H1 (cell line): ENCODE measurements around the gene LRRC15. TPM values are rescaled to one million over a fixed set of nuclear protein-coding genes. Genes with fewer than 3 reads are reported as not detected.

Experiments
- CTCF ChIA-PET: fragments of 300-600 bp; sonication (Branson Sonifier 250); formaldehyde crosslinking; loops from one replicate; lab custom pipeline; 2021; ENCODE audit not compliant: partially characterized antibody; lab: Charles Lee
- POLR2A ChIA-PET: fragments of 300-600 bp; sonication (Branson Sonifier 250); formaldehyde crosslinking; loops from one replicate; lab custom pipeline; 2021; ENCODE audit warnings: inconsistent platforms; ENCODE audit not compliant: partially characterized antibody; lab: Charles Lee
- DNase-seq, 2 experiments: peaks; one replicate each; pipeline versions ENCODE4 v3.0.0 to v3.0.0-alpha.2; 2010 to 2022; ENCODE audit warnings: low spot score in 2 of 2, low read depth in 1 of 2, mixed read lengths in 1 of 2
- FAIRE-seq: peaks from 2 replicates; lab custom pipeline; 2011; peaks lifted over from hg19 to GRCh38; lab: Jason Lieb, UNC
- H2AFZ ChIP-seq: 2 replicates; pipeline ENCODE4 v1.8.1; 2012; ENCODE audit warnings: low read length, inconsistent platforms
- H2AK5ac ChIP-seq: 2 replicates; pipeline ENCODE4 v1.6.1; 2013; ENCODE audit warnings: low read depth, low read length
- H2BK120ac ChIP-seq: replicated peaks from 2 replicates; pipeline ENCODE3; 2013; ENCODE audit warnings: low read depth, low read length, inconsistent platforms
- H2BK12ac ChIP-seq: 2 replicates; pipeline ENCODE4 v1.6.1; 2013; ENCODE audit warnings: low read depth, low read length
- H2BK15ac ChIP-seq: 2 replicates; pipeline ENCODE4 v1.6.1; 2013; ENCODE audit warnings: low read length
- H2BK20ac ChIP-seq: 2 replicates; pipeline ENCODE4 v1.6.1; 2013; ENCODE audit warnings: low read length
- H2BK5ac ChIP-seq: 2 replicates; pipeline ENCODE4 v1.6.1; 2013; ENCODE audit warnings: low read depth, low read length
- H3K14ac ChIP-seq: 2 replicates; pipeline ENCODE4 v1.6.1; 2013; ENCODE audit warnings: inconsistent platforms; ENCODE audit not compliant: insufficient read length
- H3K18ac ChIP-seq: 2 replicates; pipeline ENCODE4 v1.6.1; 2013; ENCODE audit warnings: low read length; ENCODE audit errors: extremely low read depth
- H3K23ac ChIP-seq: 2 replicates; pipeline ENCODE4 v1.6.1; 2013; ENCODE audit warnings: inconsistent platforms; ENCODE audit not compliant: insufficient read length
- H3K23me2 ChIP-seq: 2 replicates; pipeline ENCODE4 v1.6.1; 2013; ENCODE audit warnings: low read depth, low read length
- H3K27ac ChIP-seq: 2 replicates; pipeline ENCODE4 v1.6.1; 2011; ENCODE audit warnings: low read depth, low read length, inconsistent platforms
- H3K27me3 ChIP-seq, 4 experiments: replicated peaks in 1 of 4; 1 replicate in 1 of 4; 2 replicates in 3 of 4; pipeline versions ENCODE4 v1.6.1 to v1.8.1; 2011 to 2013; ENCODE audit warnings: low read length in 3 of 4, mild to moderate bottlenecking in 3 of 4, inconsistent platforms in 2 of 4, mixed read lengths in 2 of 4, moderate library complexity in 1 of 4; ENCODE audit not compliant: control insufficient read depth in 3 of 4, insufficient read depth in 3 of 4; ENCODE audit errors: extremely low read depth in 1 of 4
- H3K36me3 ChIP-seq, 4 experiments: 2 replicates each; pipeline versions ENCODE4 v1.6.1 to v1.8.1; 2011 to 2013; ENCODE audit warnings: mild to moderate bottlenecking in 4 of 4, low read length in 3 of 4, moderate library complexity in 2 of 4, control low read depth in 1 of 4, inconsistent platforms in 1 of 4; ENCODE audit not compliant: insufficient read depth in 4 of 4, control insufficient read depth in 2 of 4
- H3K4ac ChIP-seq: replicated peaks from 2 replicates; pipeline ENCODE3; 2013; ENCODE audit warnings: low read length, low read depth, mixed read lengths, inconsistent platforms; ENCODE audit not compliant: insufficient read length
- H3K4me1 ChIP-seq, 4 experiments: replicated peaks in 1 of 4; 1 replicate in 1 of 4; 2 replicates in 3 of 4; pipeline versions ENCODE4 v1.6.1 to v1.8.1; 2011 to 2013; ENCODE audit warnings: low read length in 3 of 4, inconsistent platforms in 2 of 4, mixed read lengths in 1 of 4; ENCODE audit not compliant: insufficient read depth in 4 of 4, control insufficient read depth in 3 of 4
- H3K4me2 ChIP-seq, 2 experiments: 2 replicates each; pipeline versions ENCODE4 v1.6.1 to v1.8.1; 2011 to 2013; ENCODE audit warnings: low read depth in 2 of 2, low read length in 2 of 2, control low read depth in 1 of 2, inconsistent platforms in 1 of 2, mild to moderate bottlenecking in 1 of 2; ENCODE audit not compliant: insufficient read depth in 1 of 2
- H3K4me3 ChIP-seq, 4 experiments: fragments of 200-600, 300-600 bp in 1 of 4; sonication (generic), shearing (Covaris generic), sonication (Bioruptor Twin) in 1 of 4; 2 replicates each; pipeline versions ENCODE4 v1.5.1 to v1.8.1; 2011 to 2016; ENCODE audit warnings: low read length in 4 of 4, low read depth in 3 of 4, control low read depth in 2 of 4, inconsistent platforms in 2 of 4, mild to moderate bottlenecking in 2 of 4, mixed read lengths in 1 of 4, moderate library complexity in 1 of 4; ENCODE audit not compliant: insufficient read depth in 2 of 4; ENCODE audit errors: extremely low read depth in 1 of 4
- H3K56ac ChIP-seq: replicated peaks from 2 replicates; pipeline ENCODE3; 2013; ENCODE audit warnings: low read depth, mild to moderate bottlenecking, mixed read lengths, low read length, inconsistent platforms; ENCODE audit not compliant: insufficient read length
- H3K79me1 ChIP-seq: 2 replicates; pipeline ENCODE4 v1.6.1; 2013; ENCODE audit warnings: low read depth, low read length, control low read depth
- H3K79me2 ChIP-seq, 2 experiments: 2 replicates each; pipeline versions ENCODE4 v1.6.1 to v1.8.1; 2012 to 2013; ENCODE audit warnings: low read length in 2 of 2, mild to moderate bottlenecking in 2 of 2, inconsistent platforms in 1 of 2; ENCODE audit not compliant: insufficient read depth in 2 of 2, control insufficient read depth in 1 of 2
- H3K9ac ChIP-seq, 4 experiments: replicated peaks in 1 of 4; 1 replicate in 1 of 4; 2 replicates in 3 of 4; pipeline versions ENCODE4 v1.6.1 to v1.8.1; 2011 to 2013; ENCODE audit warnings: low read depth in 3 of 4, low read length in 3 of 4, control low read depth in 2 of 4, mild to moderate bottlenecking in 2 of 4, moderate library complexity in 2 of 4, inconsistent platforms in 1 of 4; ENCODE audit errors: extremely low read depth in 1 of 4
- H3K9me3 ChIP-seq, 2 experiments: 2 replicates each; pipeline versions ENCODE4 v1.6.1 to v1.8.1; 2012 to 2013; ENCODE audit warnings: mild to moderate bottlenecking in 2 of 2, moderate library complexity in 2 of 2, control low read depth in 1 of 2, inconsistent platforms in 1 of 2, low read depth in 1 of 2, low read length in 1 of 2, mixed read lengths in 1 of 2; ENCODE audit not compliant: insufficient read depth in 2 of 2
- H4K20me1 ChIP-seq, 2 experiments: replicated peaks in 1 of 2; 2 replicates each; pipeline versions ENCODE3 to v1.8.1; 2011 to 2013; ENCODE audit warnings: inconsistent platforms in 2 of 2, low read length in 2 of 2, mild to moderate bottlenecking in 1 of 2; ENCODE audit not compliant: insufficient read depth in 2 of 2, control insufficient read depth in 1 of 2
- H4K5ac ChIP-seq: 2 replicates; pipeline ENCODE4 v1.6.1; 2013; ENCODE audit warnings: low read length, low read depth, mixed read lengths, inconsistent platforms; ENCODE audit not compliant: insufficient read length
- H4K8ac ChIP-seq: 2 replicates; pipeline ENCODE4 v1.8.0; 2013; ENCODE audit warnings: mild to moderate bottlenecking, moderate library complexity, low read length, inconsistent platforms; ENCODE audit not compliant: insufficient read depth; ENCODE audit errors: extremely low read depth
- H4K91ac ChIP-seq: replicated peaks from 2 replicates; pipeline ENCODE3; 2013; ENCODE audit warnings: low read length, mixed read lengths, inconsistent platforms; ENCODE audit not compliant: insufficient read length
- CHD2 ChIP-seq: IDR thresholded peaks from 2 replicates; pipeline ENCODE4 v1.6.1; 2012; ENCODE audit warnings: low read length, improper control_type of control experiment
- CTCF ChIP-seq, 3 experiments: IDR thresholded peaks; 1 replicate in 2 of 3; 2 replicates in 1 of 3; pipeline versions ENCODE4 v1.5.1 to v1.6.1; 2011; ENCODE audit warnings: low read length in 3 of 3, mild to moderate bottlenecking in 3 of 3, inconsistent platforms in 2 of 3, low read depth in 1 of 3, moderate library complexity in 1 of 3; ENCODE audit not compliant: insufficient read depth in 1 of 3; ENCODE audit errors: control extremely low read depth in 1 of 3
- HDAC2 ChIP-seq, 2 experiments: fragments of 300-600 bp in 1 of 2; sonication (generic) in 1 of 2; IDR thresholded peaks; 2 replicates each; pipeline ENCODE4 v1.6.1; 2011 to 2012; ENCODE audit warnings: low read depth in 2 of 2, low read length in 2 of 2, mild to moderate bottlenecking in 2 of 2, moderate library complexity in 2 of 2, borderline replicate concordance in 1 of 2, inconsistent platforms in 1 of 2
- MAX ChIP-seq: IDR thresholded peaks from 2 replicates; pipeline ENCODE4 v1.6.1; 2012; ENCODE audit warnings: inconsistent platforms
- RAD21 ChIP-seq, 2 experiments: IDR thresholded peaks in 1 of 2; conservative IDR thresholded peaks in 1 of 2; 2 replicates each; pipeline ENCODE4 v1.6.1; 2011; ENCODE audit warnings: low read depth in 2 of 2, low read length in 2 of 2, improper control_type of control experiment in 1 of 2, inconsistent platforms in 1 of 2, mild to moderate bottlenecking in 1 of 2, moderate library complexity in 1 of 2
- SIN3A ChIP-seq, 2 experiments: IDR thresholded peaks in 1 of 2; conservative IDR thresholded peaks in 1 of 2; 2 replicates each; pipeline ENCODE4 v1.6.1; 2011 to 2012; ENCODE audit warnings: low read length in 2 of 2, improper control_type of control experiment in 1 of 2, low read depth in 1 of 2, mild to moderate bottlenecking in 1 of 2
- SIRT6 ChIP-seq: IDR thresholded peaks from one replicate; pipeline ENCODE4 v1.7.1; 2012; ENCODE audit warnings: low read length, inconsistent platforms
- TEAD4 ChIP-seq: IDR thresholded peaks from 2 replicates; pipeline ENCODE4 v1.6.1; 2012; ENCODE audit warnings: low read depth, low read length, inconsistent platforms, mixed read lengths
- WGBS, 2 experiments: shearing (Covaris generic) in 1 of 2; methylation state at CpG; one replicate each; pipeline versions ENCODE4 v1.1.6 to v1.1.7; 2013 to 2015; ENCODE audit warnings: low lambda C conversion rate in 2 of 2, mixed read lengths in 2 of 2, inconsistent platforms in 1 of 2, low coverage in 1 of 2, missing lambda C conversion rate in 1 of 2; ENCODE audit not compliant: insufficient replicate concordance in 2 of 2, insufficient coverage in 1 of 2, insufficient read length in 1 of 2; ENCODE audit errors: extremely low coverage in 1 of 2, missing lambda C conversion rate in 1 of 2; 5-methylcytosine and 5-hydroxymethylcytosine counted together
- polyA plus RNA-seq, 7 experiments: library from polyadenylated mRNA; depleted of rRNA in 3 of 7; stranded (reverse) in 5 of 7; unstranded in 2 of 7; fragments of >200 nt in 5 of 7; fragments of 200-250 nt in 2 of 7; gene quantifications; 1 replicate in 5 of 7; 2 replicates in 1 of 7; 4 replicates in 1 of 7; pipeline versions ENCODE4 v1.2.1 to v1.2.3, GENCODE V29; 2011 to 2013; ENCODE audit warnings: missing spikeins in 2 of 7, mixed read lengths in 2 of 7
- total RNA-seq: library from RNA; stranded (reverse); fragmentation: NEBNext Ultra II Directional; extraction: Animal tissue kit (Norgen Biotek cat#: 25700); gene quantifications from 2 replicates; pipeline ENCODE4 v1.2.1, GENCODE V29; 2021

Gene LRRC15
- total and polyA plus RNA-seq, 2 of the 8 experiments (the other 6 are each of a cell fraction or from before 2014, with no cell fraction given): 0.15 to 0.37 TPM

- Histone ChIP-seq H3K18ac (no peak overlapping the region), H2AK5ac (no peak overlapping the region), H3K9ac (no peak overlapping the region), H2AFZ (no peak overlapping the region), H3K79me2 (no peaks in the 10 kb centered on the region), H3K4me3 (peak overlapping the region in 1 of 4 experiments; percentile 26; a peak in 1 of 8 replicates), H3K9me3 (no peaks in the 10 kb centered on the region), H3K27me3 (peaks cover 0 to 21% (median 11%) of the 10 kb centered on the region in 4 experiments; a peak in 6 of 7 replicates), H3K4me2 (peak overlapping the region in 1 of 2 experiments; percentile 29; a peak in 2 of 4 replicates), H2BK12ac (no peak overlapping the region)
- WGBS, 2 experiments: 30% methylated on average over 9 of the region's 9 CpGs; no CpG with 5 or more reads in 1 of the 2 experiments
- CTCF ChIA-PET: interaction anchor here (0.6 to 15.8 kb wide), 21 partner anchors 9 to 673 kb away, joined by 3 to 344 read pairs (median 4); partner anchors contain the start of genes CPN2, GP5 and LRRC15
- TF ChIP-seq CHD2 (no peak), TEAD4 (0 out of 2 replicates have a peak, but pooled peaks have one; percentile 63), MAX (0 out of 2 replicates have a peak, but pooled peaks have one; percentile 24), RAD21 (IDR thresholded peaks at IDR 0.05 in 1 of 2, conservative IDR thresholded peaks at IDR 0.05 in 1 of 2; ENCODE audit: low read depth in 2 of 2, low read length in 2 of 2) (peak; percentile 30 to 43; a peak in 3 of 4 replicates), SIN3A (conservative IDR thresholded peaks at IDR 0.05 in 1 of 2, IDR thresholded peaks at IDR 0.05 in 1 of 2; ENCODE audit: low read depth in 1 of 2, low read length in 2 of 2) (peak in 1 of 2 experiments; percentile 71; a peak in 1 of 4 replicates), HDAC2 (IDR thresholded peaks at IDR 0.05; ENCODE audit: borderline replicate concordance in 1 of 2, low read depth in 2 of 2, low read length in 2 of 2) (peak in 1 of 2 experiments; percentile 36; a peak in 1 of 4 replicates), CTCF (IDR thresholded peaks at IDR 0.05; ENCODE audit: control extremely low read depth in 1 of 3, insufficient read depth in 1 of 3, low read depth in 1 of 3, low read length in 3 of 3) (peak; percentile 19 to 77 (median 25); a peak in 2 of 4 replicates), SIRT6 (no peak)
- TF ChIP-seq, all 59 proteins: peak for 6
- no peak overlapping the region for H2BK15ac ChIP-seq
- H4K91ac ChIP-seq: no peak overlapping the region
- DNase-seq (no peak), FAIRE-seq (peak; percentile 45)
- no peak overlapping the region for H3K27ac ChIP-seq
- no peak overlapping the region for H2BK5ac ChIP-seq
- no peaks in the 10 kb centered on the region for H3K23me2 ChIP-seq
- no peak overlapping the region for H4K5ac ChIP-seq
- no peak overlapping the region for H3K56ac ChIP-seq
- H3K14ac ChIP-seq: no peak overlapping the region
- no peaks in the 10 kb centered on the region for H3K36me3 ChIP-seq
- no peaks in the 10 kb centered on the region for H4K20me1 ChIP-seq
- H2BK20ac ChIP-seq: no peak overlapping the region
- POLR2A ChIA-PET: interaction anchor here (1.1 to 3.2 kb wide), 2 partner anchors 58 to 68 kb away, joined by 3 to 15 read pairs; no protein-coding TSS in a partner anchor
- H3K4ac ChIP-seq: no peak overlapping the region
- H3K79me1 ChIP-seq: no peaks in the 10 kb centered on the region
- peaks cover 4 to 22% (median 18%) of the 10 kb centered on the region in 4 experiments for H3K4me1 ChIP-seq
- H3K23ac ChIP-seq: no peak overlapping the region
- no peak overlapping the region for H2BK120ac ChIP-seq
- H4K8ac ChIP-seq: no peak overlapping the region
Observed at GRCh38 chr3:194339356-194339755, 30.2 kb downstream of the LRRC15 start.
